Measurements from ENCODE around the gene GPR161.
"Not testable (repeated sequence)": the region's sequence is repeated elsewhere in the genome, so short reads cannot be mapped to it uniquely, and the experiment has no call there.

Gene GPR161

DNA sequence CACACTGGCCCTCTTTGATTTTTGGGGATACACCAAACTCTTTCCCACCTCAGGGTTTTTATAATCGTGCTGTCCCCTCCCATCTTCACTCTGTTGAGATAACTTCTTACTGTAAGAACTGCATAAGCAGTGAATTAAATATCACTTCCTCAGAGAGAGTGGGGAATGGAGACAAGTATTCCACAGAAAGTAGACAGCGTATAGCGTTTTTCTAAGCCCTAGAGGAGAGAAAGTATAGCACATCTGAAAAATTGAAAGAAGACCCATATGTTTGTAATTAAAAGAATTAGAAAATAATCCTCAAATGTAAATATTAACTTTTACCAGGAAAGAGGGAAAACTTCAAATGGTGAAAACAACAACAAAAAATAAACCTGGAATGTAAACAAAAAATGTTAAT, 67.3 kb downstream of the GPR161 start:
- DNase-seq (ENCODE audit: low read depth, low spot score), result no peak
- ChIA-PET CTCF (interaction anchor here (0.8 to 2.4 kb wide), 2 partner anchors 11 to 14 kb away, joined by 3 to 17 read pairs; no protein-coding TSS in a partner anchor), POLR2A (no interaction called here)
- H3K4me3 ChIP-seq (ENCODE audit: low read depth, low read length), result no peak overlapping the region
- TF ChIP-seq, protein P1, sequence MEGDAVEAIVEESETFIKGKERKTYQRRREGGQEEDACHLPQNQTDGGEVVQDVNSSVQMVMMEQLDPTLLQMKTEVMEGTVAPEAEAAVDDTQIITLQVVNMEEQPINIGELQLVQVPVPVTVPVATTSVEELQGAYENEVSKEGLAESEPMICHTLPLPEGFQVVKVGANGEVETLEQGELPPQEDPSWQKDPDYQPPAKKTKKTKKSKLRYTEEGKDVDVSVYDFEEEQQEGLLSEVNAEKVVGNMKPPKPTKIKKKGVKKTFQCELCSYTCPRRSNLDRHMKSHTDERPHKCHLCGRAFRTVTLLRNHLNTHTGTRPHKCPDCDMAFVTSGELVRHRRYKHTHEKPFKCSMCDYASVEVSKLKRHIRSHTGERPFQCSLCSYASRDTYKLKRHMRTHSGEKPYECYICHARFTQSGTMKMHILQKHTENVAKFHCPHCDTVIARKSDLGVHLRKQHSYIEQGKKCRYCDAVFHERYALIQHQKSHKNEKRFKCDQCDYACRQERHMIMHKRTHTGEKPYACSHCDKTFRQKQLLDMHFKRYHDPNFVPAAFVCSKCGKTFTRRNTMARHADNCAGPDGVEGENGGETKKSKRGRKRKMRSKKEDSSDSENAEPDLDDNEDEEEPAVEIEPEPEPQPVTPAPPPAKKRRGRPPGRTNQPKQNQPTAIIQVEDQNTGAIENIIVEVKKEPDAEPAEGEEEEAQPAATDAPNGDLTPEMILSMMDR (IDR thresholded peaks at IDR 0.05; ENCODE audit: insufficient read depth, low read length, missing control alignments), result no peak

- POLR2A ChIA-PET, result no interaction called here
- no peak overlapping the region for H3K4me3 ChIP-seq (ENCODE audit: low read depth, low read length)
- CTCF ChIA-PET, result interaction anchor here (1.3 to 1.8 kb wide), 2 partner anchors 17 to 18 kb away, joined by 5 to 9 read pairs; no protein-coding TSS in a partner anchor
- TF ChIP-seq, protein P1 (IDR thresholded peaks at IDR 0.05; ENCODE audit: insufficient read depth, low read length, missing control alignments), result no peak
- DNase-seq (ENCODE audit: low read depth, low spot score), result no peak
Measured at GRCh38 chr1:168065506-168065905, 71.2 kb downstream of the GPR161 start.

DNA sequence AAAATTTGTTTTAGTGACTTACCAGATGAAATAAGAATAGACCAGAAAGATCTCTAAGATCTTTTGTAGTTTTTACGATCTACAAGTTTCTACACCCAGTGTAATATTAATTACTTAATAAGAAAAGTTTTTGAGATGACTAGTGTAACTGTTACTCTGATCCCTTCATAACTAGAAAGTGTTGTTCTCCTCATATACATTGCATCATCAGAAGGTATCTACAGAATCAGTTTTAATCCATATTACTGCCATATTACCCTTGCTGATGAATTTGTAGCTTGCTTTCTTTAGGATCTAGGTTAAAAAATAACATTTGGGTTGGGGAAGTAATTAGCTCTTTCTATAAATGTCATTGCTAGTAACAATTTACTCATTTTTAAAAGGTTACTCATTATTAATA, 72.5 kb downstream of the GPR161 start:
- no peak for DNase-seq (ENCODE audit: low read depth, low spot score)
- POLR2A ChIA-PET, result no interaction called here
- CTCF ChIA-PET, result interaction anchor here (1.8 kb wide), 1 partner anchor 18 kb away, joined by 9 read pairs; no protein-coding TSS in a partner anchor
- TF ChIP-seq, protein P1 (IDR thresholded peaks at IDR 0.05; ENCODE audit: insufficient read depth, low read length, missing control alignments), result no peak
- no peak overlapping the region for H3K4me3 ChIP-seq (ENCODE audit: low read depth, low read length)

DNA sequence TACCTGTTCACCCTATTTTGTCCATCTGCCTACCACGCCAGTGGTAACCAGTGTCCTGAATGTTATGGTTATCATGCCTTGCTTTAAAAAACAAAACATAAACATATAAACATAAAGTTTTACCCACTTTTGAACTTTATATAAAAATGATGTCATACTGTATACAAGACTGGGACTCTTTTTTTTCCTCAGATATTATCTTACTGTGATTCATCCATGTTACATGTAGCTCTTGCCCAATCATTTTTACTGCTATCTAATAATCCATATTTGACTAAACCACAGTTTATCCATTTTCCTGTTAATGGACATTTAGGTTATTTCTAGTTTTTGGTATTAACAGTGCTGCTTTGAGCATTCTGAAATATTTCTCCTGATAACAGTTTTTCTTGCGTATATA, 78.8 kb downstream of the GPR161 start:
- DNase-seq (ENCODE audit: low read depth, low spot score), result no peak
- H3K4me3 ChIP-seq (ENCODE audit: low read depth, low read length), result no peak overlapping the region
- POLR2A ChIA-PET, result no interaction called here
- CTCF ChIA-PET, result interaction anchor here (0.7 kb wide), 1 partner anchor 24 kb away, joined by 5 read pairs; no protein-coding TSS in a partner anchor
- TF ChIP-seq, protein P1 (IDR thresholded peaks at IDR 0.05; ENCODE audit: insufficient read depth, low read length, missing control alignments), result no peak

- ChIA-PET POLR2A (no interaction called here), CTCF (interaction anchor here (0.7 to 1.1 kb wide), 3 partner anchors 25 to 27 kb away, joined by 3 to 5 read pairs (median 3); no protein-coding TSS in a partner anchor)
- TF ChIP-seq, protein P1 (IDR thresholded peaks at IDR 0.05; ENCODE audit: insufficient read depth, low read length, missing control alignments), result no peak
- no peak overlapping the region for H3K4me3 ChIP-seq (ENCODE audit: low read depth, low read length)
- no peak for DNase-seq (ENCODE audit: low read depth, low spot score)
Measured at GRCh38 chr1:168057355-168057754, 79.4 kb downstream of the GPR161 start.

- DNase-seq (ENCODE audit: low read depth, low spot score); POLR2A ChIA-PET; H3K4me3 ChIP-seq (ENCODE audit: low read depth, low read length): not testable (repeated sequence)
- CTCF ChIA-PET, result interaction anchor here (1.1 kb wide), 1 partner anchor 26 kb away, joined by 3 read pairs; no protein-coding TSS in a partner anchor
Measured at GRCh38 chr1:168056152-168056551, 80.6 kb downstream of the GPR161 start.

DNA sequence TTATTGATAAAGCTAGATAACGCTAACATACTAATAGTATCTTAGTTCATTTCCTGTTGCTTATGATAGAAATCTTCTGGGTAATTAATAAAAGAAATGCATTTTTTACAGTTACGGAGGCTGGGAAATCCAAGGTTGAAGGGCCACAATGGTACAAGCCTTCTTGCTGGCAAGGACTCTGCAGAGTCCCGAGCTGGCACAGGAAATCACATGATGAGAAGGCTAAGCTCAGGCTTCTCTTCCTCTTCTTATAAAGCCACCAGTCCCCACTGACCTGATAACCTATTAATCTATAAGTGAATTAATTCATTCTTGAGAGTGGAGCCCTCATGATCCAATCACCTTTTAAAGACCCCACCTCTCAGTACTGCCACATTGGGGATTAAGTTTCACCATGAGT, 82.6 kb downstream of the GPR161 start:
- POLR2A ChIA-PET, result no interaction called here

More for the DNA sequence above, 82.6 kb downstream of the GPR161 start:
- H3K4me3 ChIP-seq (ENCODE audit: low read depth, low read length), result no peak overlapping the region
- no peak for DNase-seq (ENCODE audit: low read depth, low spot score)
- TF ChIP-seq, protein P1 (IDR thresholded peaks at IDR 0.05; ENCODE audit: insufficient read depth, low read length, missing control alignments), result no peak
- CTCF ChIA-PET, result interaction anchor here (0.8 to 2.0 kb wide), 2 partner anchors 13 to 28 kb away, joined by 3 to 7 read pairs; no protein-coding TSS in a partner anchor
